ENCODE measurements around the gene UNC119B. TPM values are rescaled to one million over a fixed set of nuclear protein-coding genes. Genes with fewer than 3 reads are reported as not detected.
"Not testable (repeated sequence)": the region's sequence is repeated elsewhere in the genome, so short reads cannot be mapped to it uniquely, and the experiment has no call there.

The UNC119B gene
- polyA plus RNA-seq (ENCODE audit: low read depth in 6 of 6), result 1 to 10 TPM in 5 of 6 donors, not detected in 1; 6.4 to 9.5 (median 7.3) TPM

- DNase-seq (peak; percentile 68), ATAC-seq (ENCODE audit: low read depth in 2 of 2) (peak; percentile 86 to 88)
- no peaks in the 10 kb centered on the region for H3K9me3 Mint-ChIP-seq
- H3K27me3 Mint-ChIP-seq, result no peaks in the 10 kb centered on the region
- peak within 1 kb of the TSS; percentile 85 to 96 (median 89) for H3K4me3 Mint-ChIP-seq
- peaks cover 0 to 6% of the 10 kb centered on the region in 2 donors for H3K36me3 Mint-ChIP-seq
- H3K27ac Mint-ChIP-seq, result peak within 1 kb of the TSS; percentile 44 to 93 (median 86)
- H3K4me1 Mint-ChIP-seq, result peaks cover 22 to 30% (median 22%) of the 10 kb centered on the region in 3 donors
Measured at GRCh38 chr12:120710031-120710804, at the start of gene UNC119B. Gene UNC119B (plus strand): TSS chr12:120710458. CDS start chr12:120710475, 17 bp downstream.

GRCh38 chr12:120661432-120661831 lies 48.8 kb upstream of the UNC119B start:
- Mint-ChIP-seq H3K4me3 (no peak overlapping the region), H3K4me1 (peaks cover 20 to 26% (median 24%) of the 10 kb centered on the region in 3 donors), H3K27ac (no peak overlapping the region), H3K9me3 (no peaks in the 10 kb centered on the region), H3K36me3 (no peaks in the 10 kb centered on the region), H3K27me3 (peaks cover 3 to 11% (median 9%) of the 10 kb centered on the region in 3 donors)
- no peak for ATAC-seq (ENCODE audit: low read depth in 2 of 2)
- DNase-seq, result no peak

DNA sequence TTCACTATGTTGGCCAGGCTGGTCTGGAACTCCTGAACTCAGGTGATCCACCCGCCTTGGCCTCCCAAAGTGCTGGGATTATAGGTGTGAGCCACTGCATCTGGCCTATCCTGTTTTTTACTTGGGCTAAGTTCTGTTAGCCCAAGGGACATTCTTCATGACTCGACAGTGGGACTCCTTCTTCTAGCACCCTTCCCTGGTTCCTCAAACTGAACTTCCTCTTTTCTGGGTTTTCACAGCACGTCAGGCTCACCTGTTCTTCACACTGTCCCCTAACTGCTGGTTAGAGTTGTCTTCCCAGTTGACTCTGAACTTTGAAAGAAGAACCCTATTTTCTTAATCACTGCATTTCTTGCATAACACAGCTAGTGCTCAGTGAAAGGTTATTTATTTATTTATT lies 47.4 kb upstream of the UNC119B start:
- no peaks in the 10 kb centered on the region for H3K9me3 Mint-ChIP-seq
- peak overlapping the region in 5 of 8 donors; percentile 45 to 84 (median 72) for H3K4me3 Mint-ChIP-seq
- no peaks in the 10 kb centered on the region for H3K36me3 Mint-ChIP-seq
- DNase-seq (peak; percentile 80), ATAC-seq (ENCODE audit: low read depth in 2 of 2) (peak; percentile 97 to 98)
- peaks cover 29 to 34% (median 30%) of the 10 kb centered on the region in 3 donors for H3K4me1 Mint-ChIP-seq
- peak overlapping the region in 4 of 6 donors; percentile 39 to 95 (median 88) for H3K27ac Mint-ChIP-seq
- H3K27me3 Mint-ChIP-seq, result peaks cover 0 to 11% (median 9%) of the 10 kb centered on the region in 3 donors

GRCh38 chr12:120663741-120664140 lies 46.5 kb upstream of the UNC119B start:
- ATAC-seq (ENCODE audit: low read depth in 2 of 2) (no peak), DNase-seq (no peak)
- peak overlapping the region in 2 of 6 donors; percentile 31 to 34 for H3K27ac Mint-ChIP-seq
- peaks cover 0 to 11% (median 9%) of the 10 kb centered on the region in 3 donors for H3K27me3 Mint-ChIP-seq
- peak overlapping the region in 1 of 8 donors; percentile 7 for H3K4me3 Mint-ChIP-seq
- peaks cover 35 to 43% (median 38%) of the 10 kb centered on the region in 3 donors for H3K4me1 Mint-ChIP-seq
- no peaks in the 10 kb centered on the region for H3K36me3 Mint-ChIP-seq
- H3K9me3 Mint-ChIP-seq, result no peaks in the 10 kb centered on the region

DNA sequence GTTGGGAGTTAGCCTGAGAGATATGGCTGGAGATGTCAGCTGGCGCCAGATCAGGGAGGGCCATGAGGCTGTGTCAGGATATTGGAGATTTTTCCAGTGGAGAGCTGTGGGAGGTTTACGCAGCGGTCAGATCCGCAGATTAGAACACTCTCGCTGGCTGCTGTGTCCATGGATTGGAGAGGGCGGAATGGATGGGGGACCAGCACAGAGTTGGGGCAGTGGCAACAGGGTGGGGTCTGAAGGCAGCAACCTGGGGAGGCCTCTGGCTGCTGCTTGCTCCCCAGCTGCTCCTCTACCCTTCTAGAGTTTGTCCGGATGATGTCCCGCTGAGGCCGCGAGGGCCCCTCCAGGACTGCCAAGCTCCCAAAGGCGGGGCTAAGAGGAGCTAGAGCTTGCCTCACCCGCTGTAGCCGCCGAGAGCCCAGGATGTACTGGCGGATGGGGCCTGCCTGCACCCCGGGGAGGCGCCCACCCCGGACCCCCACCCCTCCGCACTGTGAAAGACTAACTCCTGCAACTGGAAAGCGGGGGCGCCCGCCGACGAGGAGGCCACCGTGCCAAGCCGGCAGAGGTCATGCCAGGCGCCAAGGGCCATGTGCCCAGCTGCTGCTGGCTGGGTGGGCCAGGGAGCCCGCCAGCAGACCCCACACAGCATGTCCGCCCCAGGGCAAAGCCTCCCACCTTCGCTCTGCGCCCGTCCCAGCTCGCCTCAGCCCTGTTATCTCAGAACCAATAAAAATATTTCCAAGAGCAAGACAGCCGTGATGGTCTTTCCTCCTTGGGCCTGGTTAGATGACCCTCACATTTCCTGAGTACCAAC lies 43.5 kb upstream of the UNC119B start:
- H3K27me3 Mint-ChIP-seq, result no peaks in the 10 kb centered on the region
- peak overlapping the region in 4 of 8 donors; percentile 35 to 61 (median 46) for H3K4me3 Mint-ChIP-seq
- no peak for DNase-seq
- H3K27ac Mint-ChIP-seq, result peak overlapping the region in 3 of 6 donors; percentile 69 to 90 (median 87)
- no peak for ATAC-seq (ENCODE audit: low read depth in 2 of 2)
- H3K36me3 Mint-ChIP-seq, result no peaks in the 10 kb centered on the region
- no peaks in the 10 kb centered on the region for H3K9me3 Mint-ChIP-seq
- peaks cover 48 to 73% (median 68%) of the 10 kb centered on the region in 3 donors for H3K4me1 Mint-ChIP-seq

- ATAC-seq (ENCODE audit: low read depth in 2 of 2) (no peak), DNase-seq (no peak)
- Mint-ChIP-seq H3K4me1 (peaks cover 43 to 82% (median 74%) of the 10 kb centered on the region in 3 donors), H3K27me3 (no peaks in the 10 kb centered on the region), H3K27ac (peak overlapping the region in 3 of 6 donors; percentile 6 to 83 (median 62)), H3K4me3 (peak overlapping the region in 5 of 8 donors; percentile 13 to 79 (median 22)), H3K9me3 (no peaks in the 10 kb centered on the region), H3K36me3 (no peaks in the 10 kb centered on the region)
Measured at GRCh38 chr12:120668091-120668867, 42.0 kb upstream of the UNC119B start.

DNA sequence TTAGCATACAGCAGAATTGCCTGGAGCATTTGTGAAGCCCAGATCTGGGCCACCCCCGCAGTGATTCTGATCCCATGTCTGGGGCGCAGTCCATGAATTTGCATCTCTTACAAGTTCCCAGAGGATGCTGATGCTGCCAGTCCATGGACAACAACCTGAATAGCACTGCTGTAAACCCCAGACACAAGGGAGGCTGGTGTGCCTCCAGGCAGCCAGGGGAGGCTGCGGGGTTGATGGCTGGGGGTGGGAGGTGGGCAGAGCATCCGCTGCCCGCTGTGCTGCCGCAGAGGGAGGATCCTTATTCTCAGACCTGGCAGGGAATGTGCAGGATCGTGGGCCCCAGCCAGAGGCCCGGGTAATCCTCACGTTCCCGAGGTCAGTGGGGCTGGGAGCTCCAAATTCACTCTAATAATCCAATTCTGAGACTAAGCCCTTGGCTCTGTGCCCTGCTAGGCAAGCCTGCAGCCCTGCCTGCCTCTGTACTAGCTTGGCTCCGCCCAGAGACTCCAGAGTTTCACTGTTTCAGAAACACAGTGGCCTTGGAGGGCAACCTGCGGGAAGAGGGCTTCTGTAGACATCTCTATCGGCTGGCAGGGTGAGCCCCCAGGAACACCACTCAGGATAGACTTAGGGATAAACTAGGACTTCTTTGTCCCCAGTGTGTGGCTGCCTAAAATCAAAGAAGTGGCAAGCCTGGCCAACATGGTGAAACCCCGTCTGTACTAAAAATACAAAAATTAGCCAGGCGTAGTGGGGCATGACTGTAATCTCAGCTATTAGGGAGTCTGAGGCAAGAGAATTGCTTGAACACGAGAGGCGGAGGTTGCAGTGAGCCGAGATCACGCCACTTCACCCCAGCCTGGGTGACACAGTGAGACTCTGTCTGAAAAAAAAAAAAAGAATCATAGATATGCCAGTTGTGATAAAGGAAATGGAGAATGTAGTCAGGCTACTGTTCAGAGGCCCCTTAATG lies 41.1 kb upstream of the UNC119B start:
- Mint-ChIP-seq H3K36me3 (no peaks in the 10 kb centered on the region), H3K27me3 (no peaks in the 10 kb centered on the region), H3K4me1 (peaks cover 43 to 90% (median 74%) of the 10 kb centered on the region in 3 donors), H3K4me3 (peak overlapping the region in 6 of 8 donors; percentile 13 to 88 (median 79)), H3K27ac (peak overlapping the region in 4 of 6 donors; percentile 31 to 90 (median 78)), H3K9me3 (no peaks in the 10 kb centered on the region)
- ATAC-seq (ENCODE audit: low read depth in 2 of 2) (peak; percentile 67 to 68), DNase-seq (peak; percentile 65)

DNA sequence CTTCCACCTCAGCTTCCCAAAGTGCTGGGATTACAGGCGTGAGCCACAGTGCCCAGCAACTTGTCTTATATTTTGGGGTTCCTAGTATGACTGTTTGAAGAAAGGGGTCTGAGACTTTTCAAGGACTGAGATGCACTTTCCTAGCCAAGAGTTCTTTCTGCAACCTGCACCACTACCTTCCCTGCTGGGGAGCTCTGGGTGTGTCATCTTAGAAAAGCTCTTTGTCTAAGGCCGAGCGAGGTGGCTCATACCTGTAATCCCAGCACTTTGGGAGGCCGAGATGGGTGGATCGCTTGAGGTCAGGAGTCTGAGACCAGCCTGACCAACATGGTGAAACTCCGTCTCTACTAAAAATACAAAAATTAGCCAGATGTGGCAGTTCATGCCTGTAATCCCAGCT lies 40.0 kb upstream of the UNC119B start:
- not testable (repeated sequence) for H3K9me3 Mint-ChIP-seq; H3K36me3 Mint-ChIP-seq; H3K27me3 Mint-ChIP-seq; H3K27ac Mint-ChIP-seq; ATAC-seq (ENCODE audit: low read depth in 2 of 2); DNase-seq
- peak overlapping the region in 3 of 8 donors; percentile 48 to 79 (median 63) for H3K4me3 Mint-ChIP-seq
- peaks cover 49 to 92% (median 78%) of the 10 kb centered on the region in 3 donors for H3K4me1 Mint-ChIP-seq

DNA sequence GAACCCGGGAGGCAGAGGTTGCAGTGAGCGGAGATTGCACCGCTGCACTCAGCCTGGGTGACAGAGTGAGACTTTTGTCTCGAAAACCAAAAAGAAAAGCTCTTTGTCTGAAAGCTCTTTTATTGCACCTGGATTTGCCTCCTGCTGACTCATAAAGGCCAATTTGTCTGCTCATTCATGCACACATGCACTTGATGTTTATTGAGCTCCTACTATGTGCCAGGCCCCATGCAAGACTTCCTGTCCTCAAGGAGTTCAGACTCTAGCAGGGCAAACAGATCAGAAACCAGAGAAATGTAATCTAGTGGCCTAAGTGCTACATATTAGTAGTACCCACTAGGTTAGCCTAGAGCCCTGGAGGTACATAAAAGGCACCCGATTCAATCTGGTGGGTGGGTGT lies 39.6 kb upstream of the UNC119B start:
- no peak overlapping the region for H3K4me3 Mint-ChIP-seq
- no peak for DNase-seq

DNA sequence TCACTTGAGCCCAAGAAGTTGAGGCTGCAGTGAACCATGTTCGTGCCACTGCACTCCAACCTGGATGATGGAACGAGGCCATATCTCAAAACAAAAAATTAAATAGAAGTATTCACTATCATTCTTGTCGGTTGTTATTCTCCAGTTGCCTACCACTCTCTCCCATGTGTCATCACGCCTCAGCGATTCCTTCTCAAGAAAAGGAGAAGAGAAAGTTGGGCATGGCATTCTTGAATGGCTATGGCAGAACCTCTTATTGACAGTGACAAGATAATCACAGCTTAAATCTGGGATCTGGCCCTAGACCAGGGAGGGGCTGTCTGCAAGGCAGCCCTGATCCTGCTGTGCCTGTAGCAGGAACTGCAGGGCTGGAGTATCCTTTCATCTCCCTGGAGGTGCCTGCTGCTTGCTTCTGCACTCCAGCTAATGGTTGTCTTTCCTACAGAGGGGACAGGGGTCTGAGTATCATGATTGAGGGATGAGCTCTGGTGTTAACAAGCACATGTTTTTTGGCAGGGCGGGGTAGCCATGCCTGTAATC lies 36.1 kb upstream of the UNC119B start:
- DNase-seq, result peak; percentile 75
- ATAC-seq (ENCODE audit: low read depth in 2 of 2), result peak; percentile 79 to 81
- H3K4me1 Mint-ChIP-seq, result peaks cover 41 to 76% (median 60%) of the 10 kb centered on the region in 3 donors
- H3K9me3 Mint-ChIP-seq, result no peaks in the 10 kb centered on the region
- no peaks in the 10 kb centered on the region for H3K27me3 Mint-ChIP-seq
- H3K4me3 Mint-ChIP-seq, result peak overlapping the region; percentile 34 to 91 (median 85)
- H3K36me3 Mint-ChIP-seq, result no peaks in the 10 kb centered on the region
- peak overlapping the region; percentile 76 to 95 (median 93) for H3K27ac Mint-ChIP-seq

More for the DNA sequence above, 39.6 kb upstream of the UNC119B start:
- Mint-ChIP-seq H3K4me1 (peaks cover 53 to 91% (median 74%) of the 10 kb centered on the region in 3 donors), H3K27ac (peak overlapping the region in 1 of 6 donors; percentile 44), H3K9me3 (no peaks in the 10 kb centered on the region), H3K27me3 (no peaks in the 10 kb centered on the region), H3K36me3 (no peaks in the 10 kb centered on the region)
- ATAC-seq (ENCODE audit: low read depth in 2 of 2), result no peak

- Mint-ChIP-seq H3K27me3 (no peaks in the 10 kb centered on the region), H3K4me1 (peaks cover 36 to 57% (median 38%) of the 10 kb centered on the region in 3 donors), H3K36me3 (no peaks in the 10 kb centered on the region), H3K9me3 (no peaks in the 10 kb centered on the region), H3K27ac (peak overlapping the region in 3 of 6 donors; percentile 29 to 54 (median 53)), H3K4me3 (peak overlapping the region in 7 of 8 donors; percentile 10 to 72 (median 35))
- ATAC-seq (ENCODE audit: low read depth in 2 of 2) (peak; percentile 48 to 50), DNase-seq (peak; percentile 34)
Measured at GRCh38 chr12:120677765-120678473, 32.3 kb upstream of the UNC119B start.
